Right lobe of liver (tissue), 4 donors: ENCODE measurements around the gene S100A10.

Experiments used
- POLR2A ChIP-seq: fragments of 450-650 bp; IDR thresholded peaks from one replicate; pipeline ENCODE4 v1.6.1; 2017; ENCODE audit warnings: antibody characterized with exemption, mild to moderate bottlenecking
- TF ChIP-seq, protein P1 (sequence below), 4 donors: fragments of 200-600 bp in 3 of 4; fragments of 450-650 bp in 1 of 4; IDR thresholded peaks; one replicate each; pipeline versions ENCODE4 v1.5.1 to v1.8.0; 2016 to 2022; ENCODE audit warnings: antibody characterized with exemption in 4 of 4, mild to moderate bottlenecking in 2 of 4
- donor health status: DM: no; HTN: no; CAD: no.
- donor health status: DM: no; HTN: no; CAD: no.
- donor health status: DM: no; HTN: yes; CAD: no.

DNA sequence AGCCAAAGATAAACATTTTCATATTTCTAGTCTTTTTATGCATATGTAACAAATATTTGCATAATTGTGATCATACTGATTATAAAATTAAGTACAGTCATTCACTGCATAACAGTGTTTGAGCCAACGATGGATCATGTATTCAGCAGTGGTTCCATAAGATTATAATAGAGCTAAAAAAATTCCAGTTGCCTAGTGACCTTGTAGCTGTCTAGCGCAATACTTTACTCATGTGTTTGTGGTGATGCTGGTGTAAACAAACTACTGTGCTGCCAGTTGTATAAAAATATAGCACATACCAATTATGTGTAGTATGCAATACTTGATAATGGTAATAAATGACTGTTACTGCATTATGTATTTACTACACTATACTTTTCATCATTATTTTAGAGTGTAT, 2.1 kb upstream of the S100A10 start:
- TF ChIP-seq POLR2A = no peak
- TF ChIP-seq, protein P1, sequence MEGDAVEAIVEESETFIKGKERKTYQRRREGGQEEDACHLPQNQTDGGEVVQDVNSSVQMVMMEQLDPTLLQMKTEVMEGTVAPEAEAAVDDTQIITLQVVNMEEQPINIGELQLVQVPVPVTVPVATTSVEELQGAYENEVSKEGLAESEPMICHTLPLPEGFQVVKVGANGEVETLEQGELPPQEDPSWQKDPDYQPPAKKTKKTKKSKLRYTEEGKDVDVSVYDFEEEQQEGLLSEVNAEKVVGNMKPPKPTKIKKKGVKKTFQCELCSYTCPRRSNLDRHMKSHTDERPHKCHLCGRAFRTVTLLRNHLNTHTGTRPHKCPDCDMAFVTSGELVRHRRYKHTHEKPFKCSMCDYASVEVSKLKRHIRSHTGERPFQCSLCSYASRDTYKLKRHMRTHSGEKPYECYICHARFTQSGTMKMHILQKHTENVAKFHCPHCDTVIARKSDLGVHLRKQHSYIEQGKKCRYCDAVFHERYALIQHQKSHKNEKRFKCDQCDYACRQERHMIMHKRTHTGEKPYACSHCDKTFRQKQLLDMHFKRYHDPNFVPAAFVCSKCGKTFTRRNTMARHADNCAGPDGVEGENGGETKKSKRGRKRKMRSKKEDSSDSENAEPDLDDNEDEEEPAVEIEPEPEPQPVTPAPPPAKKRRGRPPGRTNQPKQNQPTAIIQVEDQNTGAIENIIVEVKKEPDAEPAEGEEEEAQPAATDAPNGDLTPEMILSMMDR (IDR thresholded peaks at IDR 0.05) = no peak
